ENCODE measurements around the gene SAGE1.
A peak's percentile ranks its signal among the peaks of the same experiment; 100 is the strongest.
"Not testable (repeated sequence)": the region's sequence is repeated elsewhere in the genome, so short reads cannot be mapped to it uniquely, and the experiment has no call there.

SAGE1 gene

GRCh38 chrX:135893294-135893817, at the start of gene SAGE1, which contains the start of gene CT45A10:
Gene SAGE1, plus strand, starts transcription at chrX:135893716. Its CDS starts 2,527 bp downstream, at chrX:135896243.
Gene CT45A10, minus strand, starts transcription at chrX:135893444. Its CDS starts 8,100 bp downstream, at chrX:135885344.
- no peak for TF ChIP-seq CTCF (IDR thresholded peaks at IDR 0.05; ENCODE audit: control extremely low read depth, extremely low read depth, low read depth, missing control alignments)
- CTCF ChIA-PET = no interaction called here
- DNase-seq (ENCODE audit: extremely low spot score) = no peak
- POLR2A ChIA-PET = no interaction called here

GRCh38 chrX:135854438-135854837, 39.1 kb upstream of the SAGE1 start, which contains the start of gene CT45A8:
Gene CT45A8, minus strand, starts transcription at chrX:135854538. Its CDS starts 3,755 bp downstream, at chrX:135850783.
- POLR2A ChIA-PET; DNase-seq (ENCODE audit: extremely low spot score); CTCF ChIA-PET: not testable (repeated sequence)

- DNase-seq (ENCODE audit: extremely low spot score); CTCF ChIA-PET; POLR2A ChIA-PET: not testable (repeated sequence)
Observed at GRCh38 chrX:135871712-135872111, 21.8 kb upstream of the SAGE1 start, which contains the start of gene CT45A9. Gene CT45A9, minus strand, starts transcription at chrX:135871812. Its CDS starts 3,751 bp downstream, at chrX:135868061.

- CTCF ChIA-PET = not testable (repeated sequence)
Observed at GRCh38 chrX:135882741-135883140, 10.8 kb upstream of the SAGE1 start.

GRCh38 chrX:135888230-135888629, 5.3 kb upstream of the SAGE1 start:
- CTCF ChIA-PET; POLR2A ChIA-PET; DNase-seq (ENCODE audit: extremely low spot score): not testable (repeated sequence)

More at GRCh38 chrX:135882741-135883140, 10.8 kb upstream of the SAGE1 start:
- POLR2A ChIA-PET; DNase-seq (ENCODE audit: extremely low spot score): not testable (repeated sequence)

GRCh38 chrX:135888976-135889375, 4.5 kb upstream of the SAGE1 start:
- TF ChIP-seq CTCF (IDR thresholded peaks at IDR 0.05; ENCODE audit: control extremely low read depth, extremely low read depth, low read depth, missing control alignments) = peak; percentile 42
- CTCF ChIA-PET = not testable (repeated sequence)

GRCh38 chrX:135890087-135890585, 3.4 kb upstream of the SAGE1 start:
- CTCF ChIA-PET = no interaction called here
- TF ChIP-seq CTCF (IDR thresholded peaks at IDR 0.05; ENCODE audit: control extremely low read depth, extremely low read depth, low read depth, missing control alignments) = no peak
- POLR2A ChIA-PET = no interaction called here
- no peak for DNase-seq (ENCODE audit: extremely low spot score)

More at GRCh38 chrX:135888976-135889375, 4.5 kb upstream of the SAGE1 start:
- POLR2A ChIA-PET; DNase-seq (ENCODE audit: extremely low spot score): not testable (repeated sequence)

GRCh38 chrX:135892781-135893180, 735 bp upstream of the SAGE1 start:
- POLR2A ChIA-PET = no interaction called here
- no peak for TF ChIP-seq CTCF (IDR thresholded peaks at IDR 0.05; ENCODE audit: control extremely low read depth, extremely low read depth, low read depth, missing control alignments)
- no peak for DNase-seq (ENCODE audit: extremely low spot score)
- CTCF ChIA-PET = no interaction called here

- TF ChIP-seq CTCF (IDR thresholded peaks at IDR 0.05; ENCODE audit: control extremely low read depth, extremely low read depth, low read depth, missing control alignments) = no peak
- CTCF ChIA-PET = no interaction called here
- no peak for DNase-seq (ENCODE audit: extremely low spot score)
- POLR2A ChIA-PET = no interaction called here
Observed at GRCh38 chrX:135910251-135910650, 16.7 kb downstream of the SAGE1 start.
